Renal cortical epithelial cell (primary cell): ENCODE data around the gene NBEA. TPM values are rescaled to one million over a fixed set of nuclear protein-coding genes. Genes with fewer than 3 reads are reported as not detected.

Source experiments
- DNase-seq: peaks from one replicate; pipeline ENCODE4 v3.0.0-alpha.2; 2011; ENCODE audit warnings: low read depth
- total RNA-seq: library from RNA; depleted of rRNA; stranded (reverse); fragments of >200 nt; gene quantifications from 2 replicates; pipeline ENCODE4 v1.2.3, GENCODE V29; 2014

The NBEA gene
- total RNA-seq, 1 donor from 2014 or later: 31.2 TPM

GRCh38 chr13:35475212-35475959, 533.3 kb downstream of the NBEA start:
- DNase-seq: no peak

GRCh38 chr13:35475960-35476943, 534.2 kb downstream of the NBEA start, which contains the start of gene MAB21L1:
Gene MAB21L1 (minus strand): TSS chr13:35476689. CDS start chr13:35476138, 551 bp downstream.
- no peak for DNase-seq

DNA sequence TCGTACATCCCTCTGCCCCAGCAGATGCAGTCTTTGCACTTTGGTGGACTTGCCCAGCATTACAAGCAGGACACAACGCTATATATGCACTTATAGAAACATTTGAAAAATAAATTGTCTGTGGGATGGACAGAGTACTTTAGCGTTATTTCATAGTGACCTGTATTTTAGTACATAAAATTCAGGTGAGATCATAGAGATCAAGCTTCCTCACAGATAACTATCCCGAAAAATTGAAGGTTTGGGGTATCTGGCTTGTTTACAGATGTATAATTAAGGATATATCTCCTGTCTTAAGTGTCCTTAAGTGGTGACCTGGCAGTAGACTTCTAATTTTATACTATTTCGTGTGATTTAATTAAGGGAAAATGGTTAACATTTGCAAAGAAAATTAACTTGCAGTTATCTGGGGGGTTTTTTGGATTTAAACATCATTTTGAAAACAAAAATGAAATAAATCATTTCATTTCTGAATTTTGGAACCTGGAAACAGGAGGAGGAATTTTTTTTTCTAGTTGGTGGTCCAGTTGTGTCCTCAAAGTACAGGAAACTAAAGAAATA, 535.4 kb downstream of the NBEA start:
- no peak for DNase-seq

- no peak for DNase-seq
Measured at GRCh38 chr13:35478271-35479037, 536.4 kb downstream of the NBEA start.

DNA sequence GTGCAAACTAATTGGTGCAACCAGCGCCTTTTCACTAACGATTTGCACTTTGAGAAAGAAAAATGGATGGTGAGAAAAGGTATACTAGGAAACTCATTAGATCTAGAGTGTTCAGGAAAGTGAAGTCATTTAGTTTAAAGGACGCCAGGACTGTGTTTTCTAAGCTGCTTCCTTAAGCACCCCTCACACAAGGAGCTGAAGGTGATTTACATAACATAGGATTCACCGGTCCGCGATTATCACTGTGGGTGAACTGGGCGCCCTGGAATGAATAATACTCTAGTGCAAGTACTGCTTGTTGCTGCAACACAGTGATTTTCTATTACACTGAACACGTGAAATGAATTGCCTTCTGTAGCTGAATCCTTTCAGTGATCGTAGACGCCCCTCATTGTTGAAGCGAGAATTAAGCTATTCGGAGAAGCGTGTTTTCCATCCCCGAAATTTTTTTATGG, 537.0 kb downstream of the NBEA start:
- DNase-seq: no peak

DNA sequence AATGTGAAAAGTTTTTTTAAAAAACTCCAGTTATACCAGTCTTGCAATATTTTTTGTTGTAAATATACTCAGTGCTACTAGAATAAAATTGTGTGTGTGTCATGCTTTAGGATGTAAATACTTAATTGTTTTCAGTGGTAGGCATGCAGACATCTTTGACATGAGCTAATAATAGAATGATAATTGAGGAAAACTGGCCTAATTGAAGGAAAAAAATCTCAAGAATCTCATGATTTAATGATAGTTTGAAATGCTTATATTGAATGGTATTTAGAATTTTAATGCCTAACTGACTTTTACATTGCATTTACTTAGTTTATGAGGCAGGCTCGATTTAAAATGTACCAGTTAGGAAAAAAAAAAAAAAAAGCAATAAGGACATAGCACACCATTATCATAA, 537.6 kb downstream of the NBEA start:
- no peak for DNase-seq

- DNase-seq: no peak
Measured at GRCh38 chr13:35480346-35480745, 538.3 kb downstream of the NBEA start.

- DNase-seq: no peak
Measured at GRCh38 chr13:35481777-35482176, 539.7 kb downstream of the NBEA start.

- no peak for DNase-seq
Measured at GRCh38 chr13:35482527-35482926, 540.5 kb downstream of the NBEA start.

- DNase-seq: no peak
Measured at GRCh38 chr13:35483761-35484160, 541.7 kb downstream of the NBEA start.

GRCh38 chr13:35484384-35484783, 542.3 kb downstream of the NBEA start:
- no peak for DNase-seq

GRCh38 chr13:35485424-35485823, 543.4 kb downstream of the NBEA start:
- no peak for DNase-seq

DNA sequence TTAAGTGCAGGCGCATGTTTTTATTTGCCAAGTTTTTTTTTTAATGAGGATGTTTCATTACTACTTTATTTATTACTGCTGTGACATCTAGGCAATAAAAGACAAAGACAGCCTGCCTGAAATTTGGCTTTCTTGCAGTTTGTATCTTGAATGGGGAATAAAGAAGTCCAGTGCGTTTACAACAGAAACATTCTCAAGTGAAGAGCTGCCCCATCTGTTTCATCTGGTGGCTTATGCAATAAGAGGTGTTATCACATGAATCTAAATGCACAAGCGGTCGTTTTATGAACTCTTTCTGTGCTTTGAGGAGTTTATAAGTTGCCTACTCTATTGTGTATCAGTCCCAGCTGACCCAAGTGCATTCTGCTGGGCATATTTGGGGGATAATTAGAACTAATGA, 547.0 kb downstream of the NBEA start:
- DNase-seq: no peak

DNA sequence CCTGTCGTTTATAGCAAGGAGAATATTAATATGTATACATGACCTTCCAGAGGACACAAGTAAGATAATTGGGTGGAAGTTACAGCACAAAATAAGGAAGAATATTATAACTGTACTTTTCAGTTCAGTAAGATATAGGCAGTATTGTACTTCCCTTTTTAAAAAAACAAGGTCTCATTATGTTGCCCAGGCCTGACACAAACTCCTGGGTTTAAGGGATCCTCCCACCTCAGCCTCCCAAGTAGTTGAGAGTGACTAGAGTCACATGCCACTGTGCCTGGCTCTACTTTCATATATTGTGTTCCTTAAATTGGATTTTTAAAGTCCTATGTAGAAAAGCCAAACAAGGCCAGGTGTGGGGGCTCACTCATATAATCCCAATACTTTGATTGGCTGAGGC, 553.9 kb downstream of the NBEA start:
- DNase-seq: no peak

DNA sequence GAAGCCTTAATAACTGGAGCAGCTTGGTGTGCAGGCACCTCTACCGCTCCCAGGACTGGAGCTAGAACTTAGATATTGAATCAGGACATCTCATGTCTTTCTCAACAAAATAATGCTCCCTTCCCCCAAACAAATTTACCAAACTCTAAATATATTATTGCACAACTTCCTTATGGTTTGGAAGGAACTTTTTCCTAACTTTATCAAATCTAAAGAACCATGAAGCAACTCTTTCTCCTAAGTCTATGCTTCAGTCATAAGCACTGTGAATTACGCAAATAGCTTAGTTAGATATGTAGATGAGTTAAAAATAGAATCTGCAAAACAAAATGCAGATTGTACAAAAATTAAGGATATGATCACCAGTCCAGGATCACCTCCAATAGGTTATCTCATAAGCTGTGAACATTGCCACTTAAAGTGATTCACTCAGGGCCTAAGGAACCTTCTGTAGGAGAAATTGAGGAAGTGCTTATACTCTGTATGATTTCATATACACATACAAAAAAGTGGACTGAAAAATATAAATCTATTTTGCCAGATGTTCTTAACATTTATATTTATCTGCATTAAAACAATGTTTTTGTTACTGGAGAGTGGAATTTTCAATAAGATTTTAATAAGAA, 554.8 kb downstream of the NBEA start:
- DNase-seq: no peak

- no peak for DNase-seq
Measured at GRCh38 chr13:35498231-35498630, 556.2 kb downstream of the NBEA start.

DNA sequence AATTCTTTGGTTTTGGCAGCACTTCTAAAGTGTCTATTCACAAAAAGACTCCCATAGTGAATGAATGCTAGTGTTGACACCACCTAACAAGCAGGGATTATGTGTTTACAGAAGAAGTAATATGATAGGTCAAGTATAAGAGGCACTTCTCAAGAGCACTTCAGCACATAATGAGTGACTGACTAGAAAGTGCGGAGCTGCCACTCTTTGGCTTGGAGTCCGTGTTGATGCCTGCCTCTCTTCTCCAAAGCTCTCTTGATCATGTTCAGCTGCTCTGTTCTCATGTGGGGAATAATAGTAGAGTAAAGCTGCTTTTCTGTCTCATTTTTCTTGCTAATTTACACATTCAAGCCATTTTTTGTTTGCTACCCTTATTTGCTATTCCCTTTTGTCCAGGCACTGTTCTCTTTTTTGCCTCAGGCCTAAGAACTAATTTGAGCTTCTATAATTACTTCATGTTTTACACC, 557.2 kb downstream of the NBEA start:
- DNase-seq: no peak

DNA sequence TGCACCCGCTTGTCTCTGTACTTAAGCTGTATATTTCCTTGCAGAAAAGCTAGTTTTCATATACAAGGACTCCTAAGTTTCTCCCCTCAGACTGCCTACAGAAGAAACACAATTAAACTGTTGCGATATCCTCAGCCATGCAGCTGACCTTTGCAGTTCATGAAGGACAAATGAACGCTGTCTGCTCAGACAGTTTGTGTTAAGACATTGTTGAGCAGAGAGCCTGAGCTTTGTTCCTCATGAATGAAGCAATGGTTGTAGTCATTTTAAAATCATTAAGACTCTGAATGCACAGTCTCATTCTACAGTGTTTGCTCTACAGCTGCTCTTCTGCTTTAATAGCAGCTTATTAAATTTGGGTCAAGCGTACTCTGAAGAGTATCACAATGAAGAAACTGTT, 557.6 kb downstream of the NBEA start:
- no peak for DNase-seq

DNA sequence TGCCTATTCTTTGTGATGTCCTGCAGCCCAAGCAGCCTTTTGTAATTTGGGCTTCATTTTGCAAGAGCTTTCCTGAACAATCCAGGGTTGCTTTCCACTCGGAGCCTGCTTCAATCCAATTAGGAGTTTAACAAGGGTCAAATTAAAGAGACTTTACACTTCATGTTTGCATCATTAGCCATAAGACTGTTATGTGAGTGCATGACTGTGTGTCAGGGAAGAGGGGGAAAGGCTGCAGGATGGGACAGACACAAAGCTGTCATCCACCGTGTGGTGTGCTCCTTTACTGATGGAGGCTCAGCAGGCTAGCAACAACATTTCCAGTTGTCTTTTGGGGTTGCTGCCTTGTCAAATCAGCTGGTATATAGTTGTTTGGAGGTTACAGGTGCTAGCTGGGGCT, 558.1 kb downstream of the NBEA start:
- no peak for DNase-seq

GRCh38 chr13:35501661-35502235, 559.7 kb downstream of the NBEA start:
- DNase-seq: no peak

GRCh38 chr13:35502456-35502855, 560.4 kb downstream of the NBEA start:
- DNase-seq: no peak
